Measurements from ENCODE around the gene ANKRD24. TPM values are rescaled to one million over a fixed set of nuclear protein-coding genes. Genes with fewer than 3 reads are reported as not detected.
"Not testable (repeated sequence)": the region's sequence is repeated elsewhere in the genome, so short reads cannot be mapped to it uniquely, and the experiment has no call there.

Gene ANKRD24
- polyA plus RNA-seq, 1 of the 3 experiments (the other 2 are of a cell fraction): 0.87 TPM

DNA sequence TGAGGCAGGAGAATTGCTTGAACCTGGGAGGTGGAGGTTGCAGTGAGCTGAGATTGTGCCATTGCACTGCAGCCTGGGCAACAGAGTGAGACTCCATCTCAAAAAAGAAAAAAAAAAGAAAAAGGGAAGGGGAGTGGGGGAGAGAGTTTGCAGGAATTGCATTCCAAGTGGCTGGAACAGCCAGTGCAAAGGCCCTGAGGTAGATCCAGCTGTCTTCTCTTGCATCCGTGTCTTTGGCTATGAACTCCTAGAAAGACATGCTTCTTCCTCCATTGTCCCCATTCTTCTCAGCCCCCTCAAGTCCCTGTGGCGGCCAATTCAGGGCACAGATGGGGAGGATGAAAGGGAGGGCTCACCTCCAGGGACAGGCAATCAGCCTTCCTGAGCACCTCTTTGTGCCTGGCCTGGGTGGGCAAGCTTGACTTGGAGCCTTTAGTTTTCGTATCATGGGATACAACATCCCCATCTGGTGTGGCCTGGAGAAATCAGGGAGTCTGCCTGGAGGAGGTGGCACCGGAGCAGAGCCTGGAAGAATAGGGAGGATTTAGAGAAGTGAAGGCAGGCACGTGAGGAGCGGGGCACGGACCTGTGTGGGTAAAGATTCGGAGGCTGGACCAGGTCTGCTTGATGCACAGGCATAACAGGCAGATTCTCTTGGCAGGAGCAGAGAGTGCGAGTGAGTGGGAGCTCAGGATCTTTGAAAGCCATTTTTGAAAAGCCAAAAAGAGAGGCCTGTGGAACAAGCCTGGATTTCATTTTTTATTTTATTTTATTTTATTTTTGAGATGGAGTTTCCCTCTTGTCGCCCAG is 5.0 kb downstream of the ANKRD24 start:
- 41% methylated on average over 10 of the region's 10 CpGs for WGBS (ENCODE audit: low lambda C conversion rate)
- POLR2A ChIA-PET: no interaction called here

DNA sequence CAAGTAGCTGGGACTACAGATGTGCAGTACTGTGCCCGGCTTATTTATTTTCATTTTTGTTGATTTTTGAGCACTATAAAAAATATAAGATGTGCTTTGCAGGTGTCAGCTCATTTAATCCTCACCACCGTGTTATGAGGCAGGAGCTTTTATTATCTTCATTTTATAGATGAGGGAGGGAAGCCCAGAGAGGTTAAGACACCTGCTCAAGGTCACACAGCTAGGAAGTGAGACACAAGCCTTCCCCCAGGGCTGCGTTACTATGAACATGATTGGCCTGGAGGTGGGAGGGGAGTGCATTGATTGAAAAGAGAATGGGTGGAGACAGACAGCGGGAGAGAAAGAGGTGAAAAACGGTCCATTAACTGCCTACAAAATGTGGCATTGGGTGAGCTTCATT is 7.2 kb downstream of the ANKRD24 start:
- no peaks in the 10 kb centered on the region for H3K9me3 ChIP-seq
- H3K4me3 ChIP-seq (ENCODE audit: low read depth in 2 of 2, low read length in 1 of 2): no peak overlapping the region
- H3K4me1 ChIP-seq (ENCODE audit: control insufficient read depth in 1 of 2, insufficient read depth in 2 of 2, low read depth in 1 of 2, low read length in 1 of 2): no peaks in the 10 kb centered on the region
- no peak overlapping the region for H3K4me2 ChIP-seq
- no peaks in the 10 kb centered on the region for H3K9me2 ChIP-seq
- H3K36me3 ChIP-seq (replicated peaks in 1 of 2; ENCODE audit: control insufficient read depth in 1 of 2, insufficient read depth in 2 of 2, low read length in 1 of 2): no peaks in the 10 kb centered on the region
- WGBS (ENCODE audit: low lambda C conversion rate): 21% methylated on average over 5 of the region's 5 CpGs
- no peak overlapping the region for H3K9ac ChIP-seq
- H3K27me3 ChIP-seq (ENCODE audit: insufficient read depth): peaks cover 7% of the 10 kb centered on the region
- ChIA-PET CTCF (interaction anchor here (1.0 to 5.0 kb wide), 4 partner anchors 11 to 77 kb away, joined by 3 to 20 read pairs (median 6); no protein-coding TSS in a partner anchor), POLR2A (interaction anchor here (0.7 kb wide), 1 partner anchor 13 kb away, joined by 4 read pairs; no protein-coding TSS in a partner anchor)
- H4K20me1 ChIP-seq (ENCODE audit: insufficient read depth): no peaks in the 10 kb centered on the region
- TF ChIP-seq, protein P1, sequence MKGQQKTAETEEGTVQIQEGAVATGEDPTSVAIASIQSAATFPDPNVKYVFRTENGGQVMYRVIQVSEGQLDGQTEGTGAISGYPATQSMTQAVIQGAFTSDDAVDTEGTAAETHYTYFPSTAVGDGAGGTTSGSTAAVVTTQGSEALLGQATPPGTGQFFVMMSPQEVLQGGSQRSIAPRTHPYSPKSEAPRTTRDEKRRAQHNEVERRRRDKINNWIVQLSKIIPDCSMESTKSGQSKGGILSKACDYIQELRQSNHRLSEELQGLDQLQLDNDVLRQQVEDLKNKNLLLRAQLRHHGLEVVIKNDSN (IDR thresholded peaks at IDR 0.05; ENCODE audit: borderline replicate concordance, low read depth): no peak
- TF ChIP-seq, protein P2, sequence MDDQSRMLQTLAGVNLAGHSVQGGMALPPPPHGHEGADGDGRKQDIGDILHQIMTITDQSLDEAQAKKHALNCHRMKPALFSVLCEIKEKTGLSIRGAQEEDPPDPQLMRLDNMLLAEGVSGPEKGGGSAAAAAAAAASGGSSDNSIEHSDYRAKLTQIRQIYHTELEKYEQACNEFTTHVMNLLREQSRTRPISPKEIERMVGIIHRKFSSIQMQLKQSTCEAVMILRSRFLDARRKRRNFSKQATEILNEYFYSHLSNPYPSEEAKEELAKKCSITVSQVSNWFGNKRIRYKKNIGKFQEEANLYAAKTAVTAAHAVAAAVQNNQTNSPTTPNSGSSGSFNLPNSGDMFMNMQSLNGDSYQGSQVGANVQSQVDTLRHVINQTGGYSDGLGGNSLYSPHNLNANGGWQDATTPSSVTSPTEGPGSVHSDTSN (IDR thresholded peaks at IDR 0.05): no peak
- TF ChIP-seq, protein P3, sequence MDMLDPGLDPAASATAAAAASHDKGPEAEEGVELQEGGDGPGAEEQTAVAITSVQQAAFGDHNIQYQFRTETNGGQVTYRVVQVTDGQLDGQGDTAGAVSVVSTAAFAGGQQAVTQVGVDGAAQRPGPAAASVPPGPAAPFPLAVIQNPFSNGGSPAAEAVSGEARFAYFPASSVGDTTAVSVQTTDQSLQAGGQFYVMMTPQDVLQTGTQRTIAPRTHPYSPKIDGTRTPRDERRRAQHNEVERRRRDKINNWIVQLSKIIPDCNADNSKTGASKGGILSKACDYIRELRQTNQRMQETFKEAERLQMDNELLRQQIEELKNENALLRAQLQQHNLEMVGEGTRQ (IDR thresholded peaks at IDR 0.05; ENCODE audit: borderline replicate concordance, low read depth, low read length): no peak
- no peak for TF ChIP-seq RXRA (IDR thresholded peaks at IDR 0.05; ENCODE audit: borderline replicate concordance, low read depth)
- no peak for TF ChIP-seq TEAD4 (IDR thresholded peaks at IDR 0.05; ENCODE audit: borderline replicate concordance, insufficient read depth)
- no peak for TF ChIP-seq RFX5 (IDR thresholded peaks at IDR 0.05; ENCODE audit: low read length)
- no peak overlapping the region for H3K27ac ChIP-seq (ENCODE audit: low read depth in 2 of 2, low read length in 1 of 2)
- no peak overlapping the region for H2AFZ ChIP-seq (ENCODE audit: low read depth)
- DNase-seq: no peak
- no peaks in the 10 kb centered on the region for H3F3A ChIP-seq (replicated peaks; ENCODE audit: insufficient read depth)
- no peaks in the 10 kb centered on the region for H3K79me2 ChIP-seq (ENCODE audit: insufficient read depth)

More for the DNA sequence above, 5.0 kb downstream of the ANKRD24 start:
- Histone ChIP-seq H3K27ac (ENCODE audit: low read depth in 2 of 2, low read length in 1 of 2) (no peak overlapping the region), H3K79me2 (ENCODE audit: insufficient read depth) (no peaks in the 10 kb centered on the region), H2AFZ (ENCODE audit: low read depth) (no peak overlapping the region), H4K20me1 (ENCODE audit: insufficient read depth) (no peaks in the 10 kb centered on the region), H3K9me2 (no peaks in the 10 kb centered on the region), H3K4me1 (ENCODE audit: control insufficient read depth in 1 of 2, insufficient read depth in 2 of 2, low read depth in 1 of 2, low read length in 1 of 2) (no peaks in the 10 kb centered on the region; a peak in 1 of 4 replicates), H3K9me3 (no peaks in the 10 kb centered on the region), H3K36me3 (replicated peaks in 1 of 2; ENCODE audit: control insufficient read depth in 1 of 2, insufficient read depth in 2 of 2, low read length in 1 of 2) (no peaks in the 10 kb centered on the region), H3K4me3 (ENCODE audit: low read depth in 2 of 2, low read length in 1 of 2) (no peak overlapping the region), H3K27me3 (ENCODE audit: insufficient read depth) (no peaks in the 10 kb centered on the region), H3K9ac (no peak overlapping the region), H3F3A (replicated peaks; ENCODE audit: insufficient read depth) (no peaks in the 10 kb centered on the region), H3K4me2 (no peak overlapping the region)
- TF ChIP-seq MEF2A (IDR thresholded peaks at IDR 0.05; ENCODE audit: borderline replicate concordance, low read depth): no peak
- TF ChIP-seq, protein P4, sequence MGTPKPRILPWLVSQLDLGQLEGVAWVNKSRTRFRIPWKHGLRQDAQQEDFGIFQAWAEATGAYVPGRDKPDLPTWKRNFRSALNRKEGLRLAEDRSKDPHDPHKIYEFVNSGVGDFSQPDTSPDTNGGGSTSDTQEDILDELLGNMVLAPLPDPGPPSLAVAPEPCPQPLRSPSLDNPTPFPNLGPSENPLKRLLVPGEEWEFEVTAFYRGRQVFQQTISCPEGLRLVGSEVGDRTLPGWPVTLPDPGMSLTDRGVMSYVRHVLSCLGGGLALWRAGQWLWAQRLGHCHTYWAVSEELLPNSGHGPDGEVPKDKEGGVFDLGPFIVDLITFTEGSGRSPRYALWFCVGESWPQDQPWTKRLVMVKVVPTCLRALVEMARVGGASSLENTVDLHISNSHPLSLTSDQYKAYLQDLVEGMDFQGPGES (IDR thresholded peaks at IDR 0.05; ENCODE audit: low read depth, low read length): no peak
- no peak for DNase-seq
- CTCF ChIA-PET: interaction anchor here (1.3 to 5.0 kb wide), 8 partner anchors 14 to 202 kb away, joined by 3 to 20 read pairs (median 6); no protein-coding TSS in a partner anchor

DNA sequence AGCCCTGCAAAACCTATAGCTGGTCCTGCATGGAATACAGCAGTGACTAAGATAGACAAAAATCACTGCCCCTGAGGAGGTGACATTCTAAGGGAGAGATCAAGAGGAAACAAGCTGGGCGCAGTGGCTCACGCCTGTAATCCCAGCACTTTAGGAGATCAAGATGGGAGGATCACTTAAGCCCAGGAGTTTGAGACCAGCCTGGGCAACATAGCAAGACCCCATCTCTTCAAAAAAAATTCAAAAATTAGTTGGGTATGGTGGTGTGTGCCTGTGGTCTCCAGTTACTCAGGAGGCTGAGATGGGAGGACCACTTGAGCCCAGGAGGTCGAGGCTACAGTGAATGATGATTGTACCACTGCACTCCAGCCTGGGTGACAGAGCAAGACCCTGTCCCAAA is 10.0 kb downstream of the ANKRD24 start:
- WGBS (ENCODE audit: low lambda C conversion rate): 70% methylated on average over 3 of the region's 3 CpGs
- H3K9me2 ChIP-seq; DNase-seq; POLR2A ChIA-PET; H3F3A ChIP-seq (replicated peaks; ENCODE audit: insufficient read depth); H3K79me2 ChIP-seq (ENCODE audit: insufficient read depth); H3K4me2 ChIP-seq; H3K4me1 ChIP-seq (ENCODE audit: control insufficient read depth in 1 of 2, insufficient read depth in 2 of 2, low read depth in 1 of 2, low read length in 1 of 2); H3K36me3 ChIP-seq (replicated peaks in 1 of 2; ENCODE audit: control insufficient read depth in 1 of 2, insufficient read depth in 2 of 2, low read length in 1 of 2); H2AFZ ChIP-seq (ENCODE audit: low read depth); H3K9me3 ChIP-seq; H3K27ac ChIP-seq (ENCODE audit: low read depth in 2 of 2, low read length in 1 of 2); H3K4me3 ChIP-seq (ENCODE audit: low read depth in 2 of 2, low read length in 1 of 2); H3K9ac ChIP-seq; H4K20me1 ChIP-seq (ENCODE audit: insufficient read depth): not testable (repeated sequence)
- CTCF ChIA-PET: interaction anchor here (1.0 to 1.8 kb wide), 4 partner anchors 8 to 15 kb away, joined by 3 to 5 read pairs (median 4); no protein-coding TSS in a partner anchor
- H3K27me3 ChIP-seq (ENCODE audit: insufficient read depth): peaks cover 28% of the 10 kb centered on the region

Data from SK-N-SH (cell line).